Measurements from ENCODE around the gene CHIC2. TPM values are rescaled to one million over a fixed set of nuclear protein-coding genes. Genes with fewer than 3 reads are reported as not detected.

CHIC2 gene
- total RNA-seq, 6 experiments from 2014 or later: 8.4 to 22.9 (median 15.3) TPM

- no peaks in the 10 kb centered on the region for H3K36me3 ChIP-seq
- DNase-seq: no peak
- WGBS (ENCODE audit: insufficient coverage, low coverage, low lambda C conversion rate, missing lambda C conversion rate): 78% methylated on average over 1 of the region's 1 CpG
- H3K4me3 ChIP-seq: no peak overlapping the region
- no peak overlapping the region for H3K27ac ChIP-seq
- ATAC-seq: no peak
- no peaks in the 10 kb centered on the region for H3K4me1 ChIP-seq
- intact Hi-C loops (cut with DNase I): no loop called here
- H3K27me3 ChIP-seq: no peaks in the 10 kb centered on the region
- H3K9me3 ChIP-seq: no peaks in the 10 kb centered on the region
- TF ChIP-seq POLR2A (IDR thresholded peaks at IDR 0.05) (no peak), CTCF (IDR thresholded peaks at IDR 0.05) (no peak)
These were observed 96.4 kb downstream of the CHIC2 start for GRCh38 chr4:53967986-53968385.

GRCh38 chr4:53963781-53964180 lies 100.6 kb downstream of the CHIC2 start:
- DNase-seq (no peak), ATAC-seq (no peak)
- intact Hi-C loops (cut with DNase I): no loop called here
- no peaks in the 10 kb centered on the region for H3K36me3 ChIP-seq
- no peak for TF ChIP-seq CTCF (IDR thresholded peaks at IDR 0.05)
- TF ChIP-seq POLR2A (IDR thresholded peaks at IDR 0.05): no peak
- WGBS (ENCODE audit: insufficient coverage, low coverage, low lambda C conversion rate, missing lambda C conversion rate): 68% methylated on average over 3 of the region's 3 CpGs
- no peak overlapping the region for H3K4me3 ChIP-seq
- H3K27me3 ChIP-seq: no peaks in the 10 kb centered on the region
- H3K27ac ChIP-seq: no peak overlapping the region
- no peaks in the 10 kb centered on the region for H3K4me1 ChIP-seq
- H3K9me3 ChIP-seq: no peaks in the 10 kb centered on the region

DNA sequence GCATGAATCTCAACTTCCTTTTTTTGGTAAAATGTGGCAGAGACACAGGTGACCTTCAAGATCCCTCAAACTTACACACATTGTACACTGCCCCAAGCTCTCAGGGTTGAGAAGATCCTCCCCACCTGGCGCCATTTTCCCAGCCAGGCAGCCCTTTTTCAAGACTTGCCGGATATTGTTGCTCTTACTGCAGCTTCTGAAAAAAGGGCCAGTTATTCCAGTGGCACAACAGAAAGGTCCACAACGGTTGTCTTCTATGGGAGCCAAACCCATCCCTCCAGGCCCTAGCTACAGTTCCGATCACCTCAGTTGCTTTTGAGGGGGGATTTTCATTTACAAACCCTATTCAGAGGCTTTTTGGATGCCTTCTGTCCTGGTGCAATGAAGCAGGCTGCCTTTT lies 101.1 kb downstream of the CHIC2 start:
- Histone ChIP-seq H3K4me3 (no peak overlapping the region), H3K27me3 (no peaks in the 10 kb centered on the region), H3K4me1 (no peaks in the 10 kb centered on the region), H3K27ac (no peak overlapping the region), H3K36me3 (no peaks in the 10 kb centered on the region), H3K9me3 (no peaks in the 10 kb centered on the region)
- WGBS (ENCODE audit: insufficient coverage, low coverage, low lambda C conversion rate, missing lambda C conversion rate): 83% methylated on average over 2 of the region's 4 CpGs
- ATAC-seq (no peak), DNase-seq (no peak)
- TF ChIP-seq POLR2A (IDR thresholded peaks at IDR 0.05): no peak
- TF ChIP-seq CTCF (IDR thresholded peaks at IDR 0.05): no peak
- intact Hi-C loops (cut with DNase I): no loop called here

DNA sequence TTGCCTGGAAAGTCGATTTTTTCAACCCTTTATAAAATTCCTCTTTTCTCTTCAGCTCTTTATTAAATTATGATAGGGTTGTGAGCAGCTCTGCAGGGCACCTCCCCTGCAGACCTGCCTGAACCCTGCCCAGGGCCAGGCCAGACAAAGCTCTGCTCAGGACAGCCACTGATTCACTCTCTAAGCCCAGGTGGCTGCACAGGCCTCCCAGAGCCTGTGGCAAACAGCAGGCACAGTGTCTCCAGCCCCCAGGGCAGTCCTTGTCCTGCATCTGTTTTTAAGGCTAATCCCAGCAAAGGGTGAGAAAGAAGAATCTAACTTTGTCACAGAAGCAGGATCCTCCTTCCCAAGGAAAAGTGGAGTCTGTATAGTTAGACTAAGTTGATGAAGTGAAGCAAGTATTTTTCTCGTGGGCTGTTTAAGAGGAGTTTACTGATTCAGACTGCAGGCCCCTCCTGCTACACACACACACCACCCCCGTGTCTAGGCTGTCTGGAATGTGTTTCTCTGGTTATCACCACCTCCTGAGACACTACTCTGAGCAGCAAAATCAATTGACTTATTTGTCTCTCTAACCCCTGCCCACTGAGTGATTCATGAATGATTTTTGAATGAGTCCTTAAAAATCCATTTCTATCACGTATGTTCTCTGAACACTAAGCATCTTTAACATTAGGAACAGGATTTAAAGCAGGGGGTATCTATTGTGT lies 101.7 kb downstream of the CHIC2 start:
- TF ChIP-seq POLR2A (IDR thresholded peaks at IDR 0.05) (no peak), CTCF (IDR thresholded peaks at IDR 0.05) (no peak)
- ATAC-seq (no peak), DNase-seq (no peak)
- H3K4me1 ChIP-seq: no peaks in the 10 kb centered on the region
- intact Hi-C loops (cut with DNase I): no loop called here
- WGBS (ENCODE audit: insufficient coverage, low coverage, low lambda C conversion rate, missing lambda C conversion rate): 52% methylated on average over 4 of the region's 4 CpGs
- H3K36me3 ChIP-seq: no peaks in the 10 kb centered on the region
- H3K9me3 ChIP-seq: no peaks in the 10 kb centered on the region
- no peak overlapping the region for H3K27ac ChIP-seq
- H3K4me3 ChIP-seq: no peak overlapping the region
- H3K27me3 ChIP-seq: no peaks in the 10 kb centered on the region
